ENCODE results near the gene CACNA1S.

The CACNA1S gene

GRCh38 chr1:201145816-201146215 is 33.6 kb upstream of the CACNA1S start:
- no peak overlapping the region for H3K9ac ChIP-seq (ENCODE audit: low read depth, low read length)
- H3K9me3 ChIP-seq (ENCODE audit: control insufficient read depth, insufficient read depth, low read length) = no peaks in the 10 kb centered on the region
- H3K4me3 ChIP-seq (ENCODE audit: low read depth, low read length) = no peak overlapping the region
- H3K4me1 ChIP-seq (ENCODE audit: control insufficient read depth, insufficient read depth, low read length) = no peaks in the 10 kb centered on the region
- H3K27me3 ChIP-seq (ENCODE audit: control insufficient read depth, insufficient read depth, low read length) = no peaks in the 10 kb centered on the region
- peaks cover 80% of the 10 kb centered on the region for H3K36me3 ChIP-seq (ENCODE audit: control insufficient read depth, insufficient read depth, low read length)

GRCh38 chr1:201145132-201145531 is 32.9 kb upstream of the CACNA1S start:
- Histone ChIP-seq H3K27me3 (ENCODE audit: control insufficient read depth, insufficient read depth, low read length) (no peaks in the 10 kb centered on the region), H3K4me3 (ENCODE audit: low read depth, low read length) (no peak overlapping the region), H3K9ac (ENCODE audit: low read depth, low read length) (no peak overlapping the region), H3K4me1 (ENCODE audit: control insufficient read depth, insufficient read depth, low read length) (no peaks in the 10 kb centered on the region), H3K36me3 (ENCODE audit: control insufficient read depth, insufficient read depth, low read length) (peaks cover 82% of the 10 kb centered on the region), H3K9me3 (ENCODE audit: control insufficient read depth, insufficient read depth, low read length) (no peaks in the 10 kb centered on the region)

- Histone ChIP-seq H3K27me3 (ENCODE audit: control insufficient read depth, insufficient read depth, low read length) (no peaks in the 10 kb centered on the region), H3K4me3 (ENCODE audit: low read depth, low read length) (no peak overlapping the region), H3K36me3 (ENCODE audit: control insufficient read depth, insufficient read depth, low read length) (peaks cover 85% of the 10 kb centered on the region), H3K9ac (ENCODE audit: low read depth, low read length) (no peak overlapping the region), H3K9me3 (ENCODE audit: control insufficient read depth, insufficient read depth, low read length) (no peaks in the 10 kb centered on the region), H3K4me1 (ENCODE audit: control insufficient read depth, insufficient read depth, low read length) (no peaks in the 10 kb centered on the region)
These were observed 32.5 kb upstream of the CACNA1S start for GRCh38 chr1:201144701-201145100.

GRCh38 chr1:201143726-201144635 is 31.8 kb upstream of the CACNA1S start:
- Histone ChIP-seq H3K9me3 (ENCODE audit: control insufficient read depth, insufficient read depth, low read length) (no peaks in the 10 kb centered on the region), H3K36me3 (ENCODE audit: control insufficient read depth, insufficient read depth, low read length) (peaks cover 88% of the 10 kb centered on the region), H3K27me3 (ENCODE audit: control insufficient read depth, insufficient read depth, low read length) (no peaks in the 10 kb centered on the region), H3K4me3 (ENCODE audit: low read depth, low read length) (no peak overlapping the region), H3K4me1 (ENCODE audit: control insufficient read depth, insufficient read depth, low read length) (no peaks in the 10 kb centered on the region), H3K9ac (ENCODE audit: low read depth, low read length) (no peak overlapping the region)

- Histone ChIP-seq H3K9ac (ENCODE audit: low read depth, low read length) (no peak overlapping the region), H3K4me3 (ENCODE audit: low read depth, low read length) (no peak overlapping the region), H3K27me3 (ENCODE audit: control insufficient read depth, insufficient read depth, low read length) (no peaks in the 10 kb centered on the region), H3K36me3 (ENCODE audit: control insufficient read depth, insufficient read depth, low read length) (peaks cover 88% of the 10 kb centered on the region), H3K9me3 (ENCODE audit: control insufficient read depth, insufficient read depth, low read length) (no peaks in the 10 kb centered on the region), H3K4me1 (ENCODE audit: control insufficient read depth, insufficient read depth, low read length) (no peaks in the 10 kb centered on the region)
These were observed 30.9 kb upstream of the CACNA1S start for GRCh38 chr1:201142849-201143725.

- H3K27me3 ChIP-seq (ENCODE audit: control insufficient read depth, insufficient read depth, low read length) = no peaks in the 10 kb centered on the region
- H3K9ac ChIP-seq (ENCODE audit: low read depth, low read length) = no peak overlapping the region
- H3K36me3 ChIP-seq (ENCODE audit: control insufficient read depth, insufficient read depth, low read length) = peaks cover 93% of the 10 kb centered on the region
- no peak overlapping the region for H3K4me3 ChIP-seq (ENCODE audit: low read depth, low read length)
- no peaks in the 10 kb centered on the region for H3K4me1 ChIP-seq (ENCODE audit: control insufficient read depth, insufficient read depth, low read length)
- H3K9me3 ChIP-seq (ENCODE audit: control insufficient read depth, insufficient read depth, low read length) = no peaks in the 10 kb centered on the region
These were observed 30.0 kb upstream of the CACNA1S start for GRCh38 chr1:201142011-201142848.

- H3K36me3 ChIP-seq (ENCODE audit: control insufficient read depth, insufficient read depth, low read length) = peaks cover 95% of the 10 kb centered on the region
- H3K27me3 ChIP-seq (ENCODE audit: control insufficient read depth, insufficient read depth, low read length) = no peaks in the 10 kb centered on the region
- no peak overlapping the region for H3K9ac ChIP-seq (ENCODE audit: low read depth, low read length)
- H3K4me1 ChIP-seq (ENCODE audit: control insufficient read depth, insufficient read depth, low read length) = no peaks in the 10 kb centered on the region
- H3K9me3 ChIP-seq (ENCODE audit: control insufficient read depth, insufficient read depth, low read length) = no peaks in the 10 kb centered on the region
- no peak overlapping the region for H3K4me3 ChIP-seq (ENCODE audit: low read depth, low read length)
These were observed 29.2 kb upstream of the CACNA1S start for GRCh38 chr1:201141418-201141817.

- Histone ChIP-seq H3K4me3 (ENCODE audit: low read depth, low read length) (no peak overlapping the region), H3K27me3 (ENCODE audit: control insufficient read depth, insufficient read depth, low read length) (no peaks in the 10 kb centered on the region), H3K4me1 (ENCODE audit: control insufficient read depth, insufficient read depth, low read length) (no peaks in the 10 kb centered on the region), H3K9ac (ENCODE audit: low read depth, low read length) (no peak overlapping the region), H3K36me3 (ENCODE audit: control insufficient read depth, insufficient read depth, low read length) (peaks cover 95% of the 10 kb centered on the region), H3K9me3 (ENCODE audit: control insufficient read depth, insufficient read depth, low read length) (no peaks in the 10 kb centered on the region)
These were observed 28.7 kb upstream of the CACNA1S start for GRCh38 chr1:201140941-201141260.

GRCh38 chr1:201140235-201140940 is 28.2 kb upstream of the CACNA1S start:
- Histone ChIP-seq H3K9me3 (ENCODE audit: control insufficient read depth, insufficient read depth, low read length) (no peaks in the 10 kb centered on the region), H3K36me3 (ENCODE audit: control insufficient read depth, insufficient read depth, low read length) (peaks cover 95% of the 10 kb centered on the region), H3K4me3 (ENCODE audit: low read depth, low read length) (no peak overlapping the region), H3K9ac (ENCODE audit: low read depth, low read length) (no peak overlapping the region), H3K4me1 (ENCODE audit: control insufficient read depth, insufficient read depth, low read length) (no peaks in the 10 kb centered on the region), H3K27me3 (ENCODE audit: control insufficient read depth, insufficient read depth, low read length) (no peaks in the 10 kb centered on the region)

GRCh38 chr1:201139756-201140155 is 27.5 kb upstream of the CACNA1S start:
- Histone ChIP-seq H3K36me3 (ENCODE audit: control insufficient read depth, insufficient read depth, low read length) (peaks cover 95% of the 10 kb centered on the region), H3K9me3 (ENCODE audit: control insufficient read depth, insufficient read depth, low read length) (no peaks in the 10 kb centered on the region), H3K27me3 (ENCODE audit: control insufficient read depth, insufficient read depth, low read length) (no peaks in the 10 kb centered on the region), H3K9ac (ENCODE audit: low read depth, low read length) (no peak overlapping the region), H3K4me3 (ENCODE audit: low read depth, low read length) (no peak overlapping the region), H3K4me1 (ENCODE audit: control insufficient read depth, insufficient read depth, low read length) (no peaks in the 10 kb centered on the region)

GRCh38 chr1:201139306-201139705 is 27.1 kb upstream of the CACNA1S start:
- Histone ChIP-seq H3K9me3 (ENCODE audit: control insufficient read depth, insufficient read depth, low read length) (no peaks in the 10 kb centered on the region), H3K27me3 (ENCODE audit: control insufficient read depth, insufficient read depth, low read length) (no peaks in the 10 kb centered on the region), H3K36me3 (ENCODE audit: control insufficient read depth, insufficient read depth, low read length) (peaks cover 93% of the 10 kb centered on the region), H3K4me1 (ENCODE audit: control insufficient read depth, insufficient read depth, low read length) (no peaks in the 10 kb centered on the region), H3K9ac (ENCODE audit: low read depth, low read length) (no peak overlapping the region), H3K4me3 (ENCODE audit: low read depth, low read length) (no peak overlapping the region)
